H1 (cell line): Measurements from ENCODE around the gene TMED8. TPM values are rescaled to one million over a fixed set of nuclear protein-coding genes. Genes with fewer than 3 reads are reported as not detected.

Source experiments
- CTCF ChIA-PET: fragments of 300-600 bp; sonication (Branson Sonifier 250); formaldehyde crosslinking; loops from one replicate; lab custom pipeline; 2021; ENCODE audit not compliant: partially characterized antibody; lab: Charles Lee
- POLR2A ChIA-PET: fragments of 300-600 bp; sonication (Branson Sonifier 250); formaldehyde crosslinking; loops from one replicate; lab custom pipeline; 2021; ENCODE audit warnings: inconsistent platforms; ENCODE audit not compliant: partially characterized antibody; lab: Charles Lee
- DNase-seq, 2 experiments: peaks; one replicate each; pipeline versions ENCODE4 v3.0.0 to v3.0.0-alpha.2; 2010 to 2022; ENCODE audit warnings: low spot score in 2 of 2, low read depth in 1 of 2, mixed read lengths in 1 of 2
- FAIRE-seq: peaks from 2 replicates; lab custom pipeline; 2011; peaks lifted over from hg19 to GRCh38; lab: Jason Lieb, UNC
- H2AFZ ChIP-seq: 2 replicates; pipeline ENCODE4 v1.8.1; 2012; ENCODE audit warnings: low read length, inconsistent platforms
- H2AK5ac ChIP-seq: 2 replicates; pipeline ENCODE4 v1.6.1; 2013; ENCODE audit warnings: low read depth, low read length
- H2BK120ac ChIP-seq: replicated peaks from 2 replicates; pipeline ENCODE3; 2013; ENCODE audit warnings: low read depth, low read length, inconsistent platforms
- H2BK12ac ChIP-seq: 2 replicates; pipeline ENCODE4 v1.6.1; 2013; ENCODE audit warnings: low read depth, low read length
- H2BK15ac ChIP-seq: 2 replicates; pipeline ENCODE4 v1.6.1; 2013; ENCODE audit warnings: low read length
- H2BK20ac ChIP-seq: 2 replicates; pipeline ENCODE4 v1.6.1; 2013; ENCODE audit warnings: low read length
- H2BK5ac ChIP-seq: 2 replicates; pipeline ENCODE4 v1.6.1; 2013; ENCODE audit warnings: low read depth, low read length
- H3K14ac ChIP-seq: 2 replicates; pipeline ENCODE4 v1.6.1; 2013; ENCODE audit warnings: inconsistent platforms; ENCODE audit not compliant: insufficient read length
- H3K18ac ChIP-seq: 2 replicates; pipeline ENCODE4 v1.6.1; 2013; ENCODE audit warnings: low read length; ENCODE audit errors: extremely low read depth
- H3K23ac ChIP-seq: 2 replicates; pipeline ENCODE4 v1.6.1; 2013; ENCODE audit warnings: inconsistent platforms; ENCODE audit not compliant: insufficient read length
- H3K23me2 ChIP-seq: 2 replicates; pipeline ENCODE4 v1.6.1; 2013; ENCODE audit warnings: low read depth, low read length
- H3K27ac ChIP-seq: 2 replicates; pipeline ENCODE4 v1.6.1; 2011; ENCODE audit warnings: low read depth, low read length, inconsistent platforms
- H3K27me3 ChIP-seq, 4 experiments: replicated peaks in 1 of 4; 1 replicate in 1 of 4; 2 replicates in 3 of 4; pipeline versions ENCODE4 v1.6.1 to v1.8.1; 2011 to 2013; ENCODE audit warnings: low read length in 3 of 4, mild to moderate bottlenecking in 3 of 4, inconsistent platforms in 2 of 4, mixed read lengths in 2 of 4, moderate library complexity in 1 of 4; ENCODE audit not compliant: control insufficient read depth in 3 of 4, insufficient read depth in 3 of 4; ENCODE audit errors: extremely low read depth in 1 of 4
- H3K36me3 ChIP-seq, 4 experiments: 2 replicates each; pipeline versions ENCODE4 v1.6.1 to v1.8.1; 2011 to 2013; ENCODE audit warnings: mild to moderate bottlenecking in 4 of 4, low read length in 3 of 4, moderate library complexity in 2 of 4, control low read depth in 1 of 4, inconsistent platforms in 1 of 4; ENCODE audit not compliant: insufficient read depth in 4 of 4, control insufficient read depth in 2 of 4
- H3K4ac ChIP-seq: replicated peaks from 2 replicates; pipeline ENCODE3; 2013; ENCODE audit warnings: low read length, low read depth, mixed read lengths, inconsistent platforms; ENCODE audit not compliant: insufficient read length
- H3K4me1 ChIP-seq, 4 experiments: replicated peaks in 1 of 4; 1 replicate in 1 of 4; 2 replicates in 3 of 4; pipeline versions ENCODE4 v1.6.1 to v1.8.1; 2011 to 2013; ENCODE audit warnings: low read length in 3 of 4, inconsistent platforms in 2 of 4, mixed read lengths in 1 of 4; ENCODE audit not compliant: insufficient read depth in 4 of 4, control insufficient read depth in 3 of 4
- H3K4me2 ChIP-seq, 2 experiments: 2 replicates each; pipeline versions ENCODE4 v1.6.1 to v1.8.1; 2011 to 2013; ENCODE audit warnings: low read depth in 2 of 2, low read length in 2 of 2, control low read depth in 1 of 2, inconsistent platforms in 1 of 2, mild to moderate bottlenecking in 1 of 2; ENCODE audit not compliant: insufficient read depth in 1 of 2
- H3K4me3 ChIP-seq, 4 experiments: fragments of 200-600, 300-600 bp in 1 of 4; sonication (generic), shearing (Covaris generic), sonication (Bioruptor Twin) in 1 of 4; 2 replicates each; pipeline versions ENCODE4 v1.5.1 to v1.8.1; 2011 to 2016; ENCODE audit warnings: low read length in 4 of 4, low read depth in 3 of 4, control low read depth in 2 of 4, inconsistent platforms in 2 of 4, mild to moderate bottlenecking in 2 of 4, mixed read lengths in 1 of 4, moderate library complexity in 1 of 4; ENCODE audit not compliant: insufficient read depth in 2 of 4; ENCODE audit errors: extremely low read depth in 1 of 4
- H3K56ac ChIP-seq: replicated peaks from 2 replicates; pipeline ENCODE3; 2013; ENCODE audit warnings: low read depth, mild to moderate bottlenecking, mixed read lengths, low read length, inconsistent platforms; ENCODE audit not compliant: insufficient read length
- H3K79me1 ChIP-seq: 2 replicates; pipeline ENCODE4 v1.6.1; 2013; ENCODE audit warnings: low read depth, low read length, control low read depth
- H3K79me2 ChIP-seq, 2 experiments: 2 replicates each; pipeline versions ENCODE4 v1.6.1 to v1.8.1; 2012 to 2013; ENCODE audit warnings: low read length in 2 of 2, mild to moderate bottlenecking in 2 of 2, inconsistent platforms in 1 of 2; ENCODE audit not compliant: insufficient read depth in 2 of 2, control insufficient read depth in 1 of 2
- H3K9ac ChIP-seq, 4 experiments: replicated peaks in 1 of 4; 1 replicate in 1 of 4; 2 replicates in 3 of 4; pipeline versions ENCODE4 v1.6.1 to v1.8.1; 2011 to 2013; ENCODE audit warnings: low read depth in 3 of 4, low read length in 3 of 4, control low read depth in 2 of 4, mild to moderate bottlenecking in 2 of 4, moderate library complexity in 2 of 4, inconsistent platforms in 1 of 4; ENCODE audit errors: extremely low read depth in 1 of 4
- H3K9me3 ChIP-seq, 2 experiments: 2 replicates each; pipeline versions ENCODE4 v1.6.1 to v1.8.1; 2012 to 2013; ENCODE audit warnings: mild to moderate bottlenecking in 2 of 2, moderate library complexity in 2 of 2, control low read depth in 1 of 2, inconsistent platforms in 1 of 2, low read depth in 1 of 2, low read length in 1 of 2, mixed read lengths in 1 of 2; ENCODE audit not compliant: insufficient read depth in 2 of 2
- H4K20me1 ChIP-seq, 2 experiments: replicated peaks in 1 of 2; 2 replicates each; pipeline versions ENCODE3 to v1.8.1; 2011 to 2013; ENCODE audit warnings: inconsistent platforms in 2 of 2, low read length in 2 of 2, mild to moderate bottlenecking in 1 of 2; ENCODE audit not compliant: insufficient read depth in 2 of 2, control insufficient read depth in 1 of 2
- H4K5ac ChIP-seq: 2 replicates; pipeline ENCODE4 v1.6.1; 2013; ENCODE audit warnings: low read length, low read depth, mixed read lengths, inconsistent platforms; ENCODE audit not compliant: insufficient read length
- H4K8ac ChIP-seq: 2 replicates; pipeline ENCODE4 v1.8.0; 2013; ENCODE audit warnings: mild to moderate bottlenecking, moderate library complexity, low read length, inconsistent platforms; ENCODE audit not compliant: insufficient read depth; ENCODE audit errors: extremely low read depth
- H4K91ac ChIP-seq: replicated peaks from 2 replicates; pipeline ENCODE3; 2013; ENCODE audit warnings: low read length, mixed read lengths, inconsistent platforms; ENCODE audit not compliant: insufficient read length
- ASH2L ChIP-seq: fragments of 200-600, 300-600 bp; sonication (generic); IDR thresholded peaks from one replicate; pipeline ENCODE4 v1.7.1; 2017; ENCODE audit warnings: low read length
- BCL11A ChIP-seq, 2 experiments: IDR thresholded peaks; one replicate each; pipeline ENCODE4 v1.6.1; 2011; ENCODE audit warnings: low read depth in 2 of 2, low read length in 2 of 2, mild to moderate bottlenecking in 2 of 2
- BRCA1 ChIP-seq: IDR thresholded peaks from 2 replicates; pipeline ENCODE4 v1.6.1; 2012; ENCODE audit warnings: low read depth, low read length, improper control_type of control experiment
- CHD2 ChIP-seq: IDR thresholded peaks from 2 replicates; pipeline ENCODE4 v1.6.1; 2012; ENCODE audit warnings: low read length, improper control_type of control experiment
- EP300 ChIP-seq, 2 experiments: IDR thresholded peaks; 1 replicate in 1 of 2; 2 replicates in 1 of 2; pipeline ENCODE4 v1.6.1; 2011 to 2012; ENCODE audit warnings: low read depth in 2 of 2, low read length in 2 of 2, mild to moderate bottlenecking in 2 of 2, borderline replicate concordance in 1 of 2, inconsistent platforms in 1 of 2, moderate library complexity in 1 of 2
- GABPA ChIP-seq: IDR thresholded peaks from 2 replicates; pipeline ENCODE4 v1.6.1; 2011; ENCODE audit warnings: mild to moderate bottlenecking, low read length, moderate library complexity, borderline replicate concordance; ENCODE audit not compliant: insufficient read depth
- GTF2F1 ChIP-seq: IDR thresholded peaks from 2 replicates; pipeline ENCODE4 v1.6.1; 2012; ENCODE audit warnings: low read depth, low read length, improper control_type of control experiment, borderline replicate concordance
- NRF1 ChIP-seq: IDR thresholded peaks from 2 replicates; pipeline ENCODE4 v1.6.1; 2011; ENCODE audit warnings: mild to moderate bottlenecking, low read depth, low read length, improper control_type of control experiment
- POLR2A ChIP-seq, 2 experiments: IDR thresholded peaks; 1 replicate in 1 of 2; 2 replicates in 1 of 2; pipeline ENCODE4 v1.6.1; 2011; ENCODE audit warnings: low read depth in 2 of 2, low read length in 2 of 2, mild to moderate bottlenecking in 2 of 2; ENCODE audit errors: control extremely low read depth in 1 of 2
- RFX5 ChIP-seq: IDR thresholded peaks from 2 replicates; pipeline ENCODE4 v1.6.1; 2011; ENCODE audit warnings: low read depth, low read length, improper control_type of control experiment, borderline replicate concordance
- RXRA ChIP-seq: IDR thresholded peaks from 2 replicates; pipeline ENCODE4 v1.6.1; 2011; ENCODE audit warnings: low read depth, mild to moderate bottlenecking, low read length, moderate library complexity; ENCODE audit not compliant: insufficient read depth
- SIRT6 ChIP-seq: IDR thresholded peaks from one replicate; pipeline ENCODE4 v1.7.1; 2012; ENCODE audit warnings: low read length, inconsistent platforms
- SP4 ChIP-seq: IDR thresholded peaks from 2 replicates; pipeline ENCODE4 v1.6.1; 2012; ENCODE audit warnings: low read length, inconsistent platforms
- SUZ12 ChIP-seq: fragments of 200-600 bp; sonication (generic); IDR thresholded peaks from 2 replicates; pipeline ENCODE4 v1.6.1; 2012; ENCODE audit warnings: mild to moderate bottlenecking, inconsistent platforms, low read length, moderate library complexity, mixed read lengths
- TAF7 ChIP-seq: optimal IDR thresholded peaks from 2 replicates; pipeline ENCODE3; 2011; ENCODE audit warnings: low read depth, mild to moderate bottlenecking, inconsistent platforms, low read length, moderate library complexity, borderline replicate concordance
- TEAD4 ChIP-seq: IDR thresholded peaks from 2 replicates; pipeline ENCODE4 v1.6.1; 2012; ENCODE audit warnings: low read depth, low read length, inconsistent platforms, mixed read lengths
- WGBS, 2 experiments: shearing (Covaris generic) in 1 of 2; methylation state at CpG; one replicate each; pipeline versions ENCODE4 v1.1.6 to v1.1.7; 2013 to 2015; ENCODE audit warnings: low lambda C conversion rate in 2 of 2, mixed read lengths in 2 of 2, inconsistent platforms in 1 of 2, low coverage in 1 of 2, missing lambda C conversion rate in 1 of 2; ENCODE audit not compliant: insufficient replicate concordance in 2 of 2, insufficient coverage in 1 of 2, insufficient read length in 1 of 2; ENCODE audit errors: extremely low coverage in 1 of 2, missing lambda C conversion rate in 1 of 2; 5-methylcytosine and 5-hydroxymethylcytosine counted together
- polyA plus RNA-seq, 7 experiments: library from polyadenylated mRNA; depleted of rRNA in 3 of 7; stranded (reverse) in 5 of 7; unstranded in 2 of 7; fragments of >200 nt in 5 of 7; fragments of 200-250 nt in 2 of 7; gene quantifications; 1 replicate in 5 of 7; 2 replicates in 1 of 7; 4 replicates in 1 of 7; pipeline versions ENCODE4 v1.2.1 to v1.2.3, GENCODE V29; 2011 to 2013; ENCODE audit warnings: missing spikeins in 2 of 7, mixed read lengths in 2 of 7
- total RNA-seq: library from RNA; stranded (reverse); fragmentation: NEBNext Ultra II Directional; extraction: Animal tissue kit (Norgen Biotek cat#: 25700); gene quantifications from 2 replicates; pipeline ENCODE4 v1.2.1, GENCODE V29; 2021

TMED8 gene
- total and polyA plus RNA-seq, 2 of the 8 experiments (the other 6 are each of a cell fraction or from before 2014, with no cell fraction given), result 5.5 to 13.4 TPM

- no peak overlapping the region for H4K91ac ChIP-seq
- no peak overlapping the region for H3K4me2 ChIP-seq
- FAIRE-seq (no peak), DNase-seq (no peak)
- no peak overlapping the region for H3K4ac ChIP-seq
- CTCF ChIA-PET, result interaction anchor here (1.2 kb wide), 1 partner anchor 8 kb away, joined by 5 read pairs; no protein-coding TSS in a partner anchor
- no peak overlapping the region for H2BK15ac ChIP-seq
- H4K5ac ChIP-seq, result no peak overlapping the region
- 85% methylated on average over 6 of the region's 6 CpGs; no CpG with 5 or more reads in 1 of the 2 experiments for whole genome bisulfite sequencing, 2 experiments
- POLR2A ChIA-PET, result no interaction called here
- no peaks in the 10 kb centered on the region for H3K36me3 ChIP-seq
- H2AFZ ChIP-seq, result no peak overlapping the region
- H2BK5ac ChIP-seq, result no peak overlapping the region
- no peak overlapping the region for H2BK120ac ChIP-seq
- H3K9me3 ChIP-seq, result 0 out of 4 replicates have a peak, but pooled peaks cover 0 to 3% of the 10 kb centered on the region in 2 experiments
- H3K23me2 ChIP-seq, result no peaks in the 10 kb centered on the region
- H2AK5ac ChIP-seq, result no peak overlapping the region
- H4K8ac ChIP-seq, result no peak overlapping the region
- H3K14ac ChIP-seq, result no peak overlapping the region
- H2BK20ac ChIP-seq, result no peak overlapping the region
- H3K23ac ChIP-seq, result no peak overlapping the region
- H3K4me1 ChIP-seq, result no peaks in the 10 kb centered on the region
- H3K4me3 ChIP-seq, result no peak overlapping the region
- H3K27me3 ChIP-seq, result no peaks in the 10 kb centered on the region
- no peaks in the 10 kb centered on the region for H3K79me2 ChIP-seq
- no peak overlapping the region for H2BK12ac ChIP-seq
- H4K20me1 ChIP-seq, result no peaks in the 10 kb centered on the region
- H3K56ac ChIP-seq, result no peak overlapping the region
- no peak overlapping the region for H3K9ac ChIP-seq
- no peak overlapping the region for H3K18ac ChIP-seq
- no peaks in the 10 kb centered on the region for H3K79me1 ChIP-seq
- H3K27ac ChIP-seq, result no peak overlapping the region
- no peak for TF ChIP-seq RXRA
- no peak for TF ChIP-seq SIRT6
- TF ChIP-seq NRF1, result no peak
- TF ChIP-seq TEAD4, result no peak
- no peak for TF ChIP-seq BCL11A (IDR thresholded peaks at IDR 0.05; ENCODE audit: low read depth in 2 of 2, low read length in 2 of 2)
- no peak for TF ChIP-seq GTF2F1
- TF ChIP-seq POLR2A (IDR thresholded peaks at IDR 0.05; ENCODE audit: control extremely low read depth in 1 of 2, low read depth in 2 of 2, low read length in 2 of 2), result no peak
- no peak for TF ChIP-seq RFX5
- TF ChIP-seq SUZ12, result no peak
- TF ChIP-seq ASH2L, result no peak
- no peak for TF ChIP-seq TAF7
- no peak for TF ChIP-seq EP300 (IDR thresholded peaks at IDR 0.05; ENCODE audit: borderline replicate concordance in 1 of 2, low read depth in 2 of 2, low read length in 2 of 2)
- TF ChIP-seq CHD2, result no peak
- no peak for TF ChIP-seq BRCA1
- no peak for TF ChIP-seq SP4
- no peak for TF ChIP-seq GABPA
Measured at GRCh38 chr14:77400216-77400615, 23.3 kb upstream of the TMED8 start.
